ENCODE measurements around the gene TP53AIP1.

The TP53AIP1 gene

DNA sequence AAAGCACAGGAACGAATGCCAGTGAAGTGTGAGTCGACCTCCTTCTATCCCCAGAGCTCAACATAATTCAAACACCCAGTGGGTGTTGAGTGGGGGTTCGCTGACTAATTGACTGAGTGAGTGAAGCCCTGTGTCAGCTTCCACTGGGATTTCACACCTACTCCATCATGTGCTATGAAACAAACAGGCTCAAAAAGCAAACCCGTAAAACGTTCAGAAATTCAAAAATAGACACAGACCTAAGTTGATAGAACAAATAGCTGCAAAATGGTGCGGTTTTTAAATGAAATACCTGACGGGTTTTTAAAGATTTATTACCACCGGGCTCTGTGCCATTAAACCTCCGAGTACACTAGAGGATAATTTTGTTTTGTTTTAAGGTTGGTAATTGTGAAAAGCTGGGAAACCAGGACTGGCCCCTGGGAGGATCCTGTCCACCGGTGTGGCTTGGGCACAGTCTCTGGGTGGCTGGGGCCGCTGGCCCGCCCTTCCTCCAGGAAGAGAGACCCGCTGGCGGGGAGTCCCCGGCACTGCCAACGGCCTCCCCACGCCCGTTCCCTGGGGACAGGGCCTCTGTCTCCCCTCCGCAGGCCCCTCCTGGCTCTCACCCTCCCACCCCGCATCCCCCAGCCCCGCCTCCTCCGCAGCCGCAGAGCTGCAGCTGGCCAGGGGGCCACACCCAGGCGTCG, 37.9 kb downstream of the TP53AIP1 start:
- no peak for DNase-seq

GRCh38 chr11:128904303-128904655, 38.4 kb downstream of the TP53AIP1 start:
- no peak for DNase-seq

- no peak for DNase-seq
Measured at GRCh38 chr11:128903248-128904061, 39.2 kb downstream of the TP53AIP1 start.

- no peak for DNase-seq
Measured at GRCh38 chr11:128902515-128903066, 40.1 kb downstream of the TP53AIP1 start.

DNA sequence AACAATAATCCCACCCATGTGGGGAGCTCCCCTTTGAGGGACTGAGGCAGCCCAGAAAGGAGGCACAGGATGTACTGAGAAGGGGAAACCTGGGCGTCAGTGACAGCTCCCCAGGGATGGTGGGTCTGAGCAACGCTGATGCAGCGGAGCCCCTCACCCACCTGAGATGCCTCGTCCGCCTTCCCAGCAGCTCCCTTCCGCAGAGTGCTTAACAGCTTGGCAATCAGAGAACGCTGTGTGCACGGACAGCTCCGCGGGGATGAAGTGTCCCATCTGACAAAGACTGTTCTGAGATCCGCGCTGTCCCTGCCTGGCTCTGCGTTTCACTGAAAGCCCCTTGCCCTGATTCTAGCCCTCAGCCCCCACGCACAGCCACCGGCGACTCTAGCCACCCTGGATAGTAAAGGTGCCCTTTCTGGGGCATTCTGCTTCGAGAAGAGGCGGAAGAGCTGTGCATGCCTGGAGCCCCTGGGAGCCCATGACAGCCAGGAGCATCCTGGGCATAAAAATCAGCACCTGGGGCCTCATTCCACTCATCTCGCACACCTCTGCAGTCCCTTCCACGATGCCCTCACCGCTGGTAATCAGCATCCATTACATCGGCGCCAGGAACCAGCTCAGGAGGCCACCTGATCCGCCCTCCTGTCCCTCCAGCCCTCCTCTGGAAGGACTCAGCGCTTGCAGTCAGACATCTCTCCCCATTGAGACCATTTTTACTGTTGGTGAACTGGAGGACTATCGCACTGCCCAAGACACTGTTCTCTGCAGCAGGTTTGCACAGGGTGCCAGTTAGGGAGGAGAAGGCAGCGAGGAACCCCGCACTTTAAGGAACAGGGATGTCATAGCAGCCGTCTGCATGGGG, 40.8 kb downstream of the TP53AIP1 start:
- DNase-seq = no peak

GRCh38 chr11:128900468-128900867, 42.2 kb downstream of the TP53AIP1 start:
- DNase-seq = no peak

- DNase-seq = no peak
Measured at GRCh38 chr11:128898580-128899344, 43.9 kb downstream of the TP53AIP1 start.

GRCh38 chr11:128897826-128898225, 44.8 kb downstream of the TP53AIP1 start:
- no peak for DNase-seq

GRCh38 chr11:128896356-128896755, 46.3 kb downstream of the TP53AIP1 start:
- no peak for DNase-seq

DNA sequence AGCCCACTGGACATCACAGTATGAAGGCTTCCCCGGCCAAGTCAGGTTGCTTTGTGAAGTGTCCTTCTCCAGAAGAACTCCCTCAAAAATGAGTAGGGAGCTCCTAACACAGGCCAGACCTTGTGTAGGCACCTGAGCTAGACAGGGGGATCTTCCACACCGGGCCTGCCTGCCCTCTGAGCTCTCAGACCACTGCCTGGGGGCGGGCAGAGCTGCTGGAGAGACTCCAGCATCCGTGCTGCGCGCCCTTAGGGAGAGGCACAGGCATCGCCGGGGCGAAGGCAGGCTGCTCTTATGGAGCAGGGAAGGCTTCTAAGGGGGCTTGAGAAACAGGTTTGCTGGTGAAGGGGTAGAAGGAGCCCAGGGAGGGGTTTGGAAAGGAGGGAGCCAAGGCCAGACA, 47.1 kb downstream of the TP53AIP1 start:
- no peak for DNase-seq

GRCh38 chr11:128894685-128895084, 48.0 kb downstream of the TP53AIP1 start:
- DNase-seq = no peak

- DNase-seq = no peak
Measured at GRCh38 chr11:128894286-128894681, 48.4 kb downstream of the TP53AIP1 start.

- DNase-seq = no peak
Measured at GRCh38 chr11:128893578-128894285, 48.9 kb downstream of the TP53AIP1 start.

- DNase-seq = no peak
Measured at GRCh38 chr11:128892866-128893565, 49.7 kb downstream of the TP53AIP1 start.

DNA sequence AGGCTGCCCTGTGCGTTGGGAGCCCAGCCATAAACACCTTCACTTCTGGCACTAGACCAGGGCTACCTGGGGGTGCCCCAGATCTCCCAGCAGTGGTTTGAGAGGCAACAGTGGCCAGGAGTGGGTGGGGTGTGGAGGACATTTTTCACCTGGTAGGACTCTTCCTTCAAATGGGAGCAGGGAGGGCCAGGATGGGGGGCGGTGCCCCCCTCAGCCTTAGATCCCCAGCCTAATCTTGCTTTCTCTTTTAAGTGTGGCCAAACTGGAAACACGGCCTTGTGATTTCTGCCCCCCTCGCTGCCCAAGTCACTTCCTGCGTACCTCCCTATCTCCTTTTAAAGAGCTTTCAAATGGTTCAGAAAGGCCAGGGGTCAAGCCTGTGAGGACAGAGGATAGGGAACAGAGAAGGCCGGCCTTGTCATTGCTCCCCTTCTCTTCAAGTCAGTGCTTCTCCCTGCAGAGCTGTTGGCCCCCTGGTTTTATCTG, 50.7 kb downstream of the TP53AIP1 start:
- no peak for DNase-seq

DNA sequence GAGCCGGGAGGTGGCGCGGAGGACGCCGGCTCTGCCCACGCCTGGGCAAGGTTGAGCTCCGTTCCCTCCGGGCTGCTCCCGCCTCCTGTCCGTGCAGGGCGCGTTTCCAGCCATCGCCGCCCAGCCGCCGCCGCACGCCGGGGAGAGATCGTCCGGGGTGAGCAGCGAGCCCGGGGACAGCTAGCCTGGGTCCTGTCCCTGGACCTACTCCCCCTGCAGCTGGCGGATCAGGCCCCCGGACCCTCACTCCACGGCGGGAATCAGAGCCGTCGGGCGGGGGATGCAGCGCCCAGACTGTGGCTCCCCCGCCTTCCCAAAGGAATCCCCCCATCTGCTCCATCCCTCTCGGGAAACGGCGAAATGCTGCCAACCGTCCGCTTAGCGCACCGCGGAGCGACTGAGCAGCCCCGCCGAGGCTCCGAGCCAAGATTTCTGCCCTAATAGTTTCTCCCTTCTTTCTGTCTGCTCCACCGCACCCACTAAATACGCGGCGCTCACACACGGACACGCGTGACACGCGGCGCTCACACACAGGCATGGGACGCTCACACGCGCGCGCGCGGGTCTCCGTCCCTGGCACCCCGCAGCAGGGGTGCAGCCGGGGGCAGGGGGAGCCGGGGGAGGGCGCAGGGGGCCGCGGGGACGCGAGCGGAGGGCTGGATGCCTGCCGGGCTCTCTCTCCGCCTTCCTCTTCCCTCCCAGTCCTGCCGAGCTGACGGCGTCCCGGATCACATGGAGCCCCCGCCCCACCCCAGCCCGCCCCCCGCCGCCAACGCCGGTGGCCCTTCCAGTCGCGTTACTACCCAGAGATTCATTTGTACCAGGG, 51.9 kb downstream of the TP53AIP1 start, which contains the start of gene KCNJ5:
Gene KCNJ5, plus strand, starts transcription at position 814 of the 826 bp plus-strand sequence. CDS start 19,918 bp downstream, outside the sequence.
- no peak for DNase-seq

DNA sequence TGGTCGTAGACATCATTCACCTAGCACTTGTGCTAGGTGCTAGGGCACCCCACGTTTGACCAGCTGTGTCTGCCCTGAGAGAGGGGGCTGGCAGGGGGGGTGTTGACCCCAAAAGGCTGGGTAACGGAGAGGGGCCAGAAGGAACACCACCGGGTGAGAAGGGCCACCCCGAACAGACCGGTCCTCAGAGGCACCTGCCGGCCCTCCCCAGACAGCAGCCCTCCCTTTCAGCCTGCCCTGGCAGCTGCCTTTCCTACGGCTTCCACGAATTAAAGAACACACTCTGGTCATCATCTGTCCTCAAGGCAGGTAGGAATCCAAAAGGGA, 52.5 kb downstream of the TP53AIP1 start:
- DNase-seq = no peak

GRCh38 chr11:128889657-128890213, 52.9 kb downstream of the TP53AIP1 start:
- DNase-seq = no peak
